Right hindlimb (tissue), 1 donor: ENCODE measurements around the gene NELFCD.
A peak's percentile ranks its signal among the peaks of the same experiment; 100 is the strongest.
"Not testable (repeated sequence)": the region's sequence is repeated elsewhere in the genome, so short reads cannot be mapped to it uniquely, and the experiment has no call there.

Experiments used
- DNase-seq: peaks from one replicate; pipeline ENCODE4 v3.0.0-alpha.2; 2018

Gene NELFCD

DNA sequence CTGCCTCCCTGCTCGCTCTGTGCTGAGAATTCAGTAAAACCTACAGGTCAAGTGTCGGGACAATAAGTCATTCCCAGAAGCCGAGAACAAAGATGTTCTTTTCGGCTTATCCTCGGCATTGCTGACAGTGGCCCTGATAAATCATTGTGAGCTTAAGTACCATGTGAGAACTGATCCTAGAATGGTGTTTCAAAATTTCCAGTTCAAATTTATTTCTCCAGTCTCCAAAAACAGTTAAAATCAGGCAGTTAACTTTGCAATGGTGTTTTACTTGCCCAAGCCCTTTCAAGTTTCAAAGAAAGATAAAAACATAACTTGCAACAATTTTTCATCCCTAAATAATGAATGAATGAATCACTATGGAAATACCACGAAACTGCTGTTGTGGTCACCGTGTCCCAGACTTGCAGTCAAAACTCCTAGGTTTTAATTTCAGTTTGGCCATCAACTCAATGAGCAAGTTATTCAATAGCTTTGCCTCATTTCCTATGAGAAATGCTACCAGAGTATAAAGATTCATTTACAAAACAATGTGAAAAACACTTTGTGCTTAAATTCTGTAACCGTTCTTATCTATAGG lies 46.8 kb downstream of the NELFCD start:
- DNase-seq: no peak

DNA sequence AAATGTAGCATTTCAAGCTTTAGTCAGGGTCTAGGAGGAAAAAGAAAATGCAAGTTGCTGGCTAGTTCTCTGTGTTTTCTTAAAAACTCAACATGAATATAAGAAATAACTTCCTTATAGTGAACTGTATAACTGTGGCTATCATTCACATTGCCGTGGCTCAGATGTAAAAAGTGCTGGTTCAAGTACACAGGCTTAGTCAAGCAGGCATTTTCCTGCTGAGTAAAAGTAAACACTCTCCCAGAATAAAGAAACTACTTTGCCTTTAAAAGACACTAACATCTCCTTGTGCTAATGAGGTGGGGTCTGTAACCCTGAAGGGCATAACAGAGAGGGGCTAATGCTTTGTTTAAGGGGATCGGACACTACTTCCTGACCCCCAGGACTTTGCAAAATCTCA lies 47.8 kb downstream of the NELFCD start:
- DNase-seq: no peak

DNA sequence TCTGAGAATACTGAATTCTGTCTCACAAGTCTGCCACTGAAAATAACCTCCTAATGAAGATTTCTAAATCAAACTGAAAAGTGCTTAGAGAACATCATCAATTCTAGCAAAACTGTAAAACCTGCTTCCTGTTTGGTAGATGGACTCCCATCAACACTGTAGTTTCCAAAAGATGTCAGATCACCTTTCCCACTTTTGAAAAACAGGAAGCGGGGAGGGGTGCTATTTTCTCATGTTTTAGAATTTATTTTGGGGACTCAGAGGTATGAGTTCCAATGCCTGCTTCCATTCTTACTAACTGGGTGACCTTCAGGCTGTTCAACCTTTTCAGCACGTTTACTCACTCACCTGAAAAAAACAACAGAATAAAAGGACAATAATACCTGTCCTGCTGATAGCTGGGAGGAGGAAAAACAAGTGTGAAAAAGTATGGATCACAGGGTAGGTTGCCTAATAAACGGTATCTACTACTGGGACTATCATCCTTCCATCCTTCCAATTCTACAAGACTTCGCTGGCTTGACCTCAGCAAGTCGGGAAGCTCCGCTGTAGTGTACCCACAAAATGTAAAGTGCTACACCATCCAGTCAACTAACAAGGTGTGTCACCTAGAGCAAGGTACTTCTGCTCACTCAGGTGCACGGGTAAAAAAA lies 50.0 kb downstream of the NELFCD start:
- no peak for DNase-seq

DNA sequence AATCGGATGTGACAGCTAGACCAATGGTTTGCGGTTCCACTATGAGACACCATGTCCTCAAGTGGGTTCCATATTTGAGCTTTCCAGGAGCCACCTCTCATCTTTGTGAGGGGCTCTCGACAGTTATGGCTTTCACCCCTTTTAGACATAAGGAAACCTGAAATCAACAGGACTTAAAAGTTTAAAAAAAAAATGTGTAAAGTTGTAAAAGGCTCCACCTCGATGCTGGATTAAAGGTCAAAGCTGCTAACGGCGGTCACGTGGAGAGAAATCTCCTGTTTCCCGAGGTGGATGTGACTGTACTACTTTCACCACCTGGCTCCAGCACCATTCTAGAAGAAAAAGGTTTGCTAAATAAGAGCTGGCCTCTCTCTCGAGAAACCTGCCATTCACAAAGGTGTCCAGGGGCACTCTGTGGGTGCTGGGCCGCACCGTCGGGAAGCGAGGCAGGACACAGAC lies 50.5 kb downstream of the NELFCD start:
- no peak for DNase-seq

DNA sequence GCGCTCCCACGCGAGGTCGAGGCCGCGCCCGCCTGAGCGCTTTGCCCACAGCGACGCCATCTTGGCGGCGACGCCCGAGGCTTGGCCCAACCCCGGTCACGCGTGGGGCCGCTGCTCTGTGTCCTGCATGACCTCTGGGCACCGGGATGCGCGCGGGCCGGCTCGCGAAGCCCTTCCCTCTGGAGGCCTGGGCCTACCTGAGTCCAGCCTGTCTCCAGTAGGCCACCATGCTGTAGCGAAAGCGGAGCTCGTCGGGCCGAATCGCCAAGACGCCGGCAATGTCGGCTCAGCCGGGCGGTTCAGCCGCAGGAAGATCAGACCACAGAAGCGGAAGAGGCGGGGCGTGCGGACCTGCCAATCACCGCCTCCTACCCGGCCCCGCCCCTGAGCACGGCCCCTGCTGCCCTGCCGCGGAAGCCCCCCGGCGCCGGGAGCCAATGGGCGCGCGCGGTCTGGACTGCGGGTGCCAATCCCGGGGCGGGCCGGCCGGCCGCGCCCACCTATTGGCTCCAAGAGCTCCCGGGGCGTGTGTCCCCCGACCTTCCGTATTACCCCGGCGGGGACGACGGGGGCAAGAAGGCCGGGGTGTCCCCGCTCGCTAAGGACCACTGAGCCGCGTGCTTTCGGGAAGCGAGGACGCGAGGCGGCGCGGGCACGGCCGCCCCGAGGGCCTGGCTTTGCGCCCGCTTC lies 51.1 kb downstream of the NELFCD start, which contains the start of gene ATP5F1E:
ATP5F1E (minus strand) TSS at position 313 of the 690 bp plus-strand sequence; CDS start at position 229, 84 bp downstream.
- DNase-seq: peak; percentile 98

DNA sequence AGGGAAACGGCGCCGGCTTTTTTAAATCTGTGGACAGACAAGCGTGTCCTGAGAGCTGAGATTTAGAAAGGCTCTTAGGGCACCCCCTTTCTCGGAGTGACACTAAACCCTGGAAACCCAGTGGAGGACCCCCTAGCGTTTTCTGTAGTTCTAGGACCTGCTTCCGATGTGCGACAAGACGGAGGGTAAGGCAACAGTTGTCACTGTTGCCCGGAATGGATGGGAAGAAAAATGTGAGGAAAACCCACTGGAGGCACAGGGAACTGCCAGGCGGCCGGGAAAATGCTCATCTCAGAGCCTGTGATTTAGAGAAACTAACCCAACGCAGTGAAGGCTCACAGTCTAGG lies 51.6 kb downstream of the NELFCD start:
- DNase-seq: no peak

DNA sequence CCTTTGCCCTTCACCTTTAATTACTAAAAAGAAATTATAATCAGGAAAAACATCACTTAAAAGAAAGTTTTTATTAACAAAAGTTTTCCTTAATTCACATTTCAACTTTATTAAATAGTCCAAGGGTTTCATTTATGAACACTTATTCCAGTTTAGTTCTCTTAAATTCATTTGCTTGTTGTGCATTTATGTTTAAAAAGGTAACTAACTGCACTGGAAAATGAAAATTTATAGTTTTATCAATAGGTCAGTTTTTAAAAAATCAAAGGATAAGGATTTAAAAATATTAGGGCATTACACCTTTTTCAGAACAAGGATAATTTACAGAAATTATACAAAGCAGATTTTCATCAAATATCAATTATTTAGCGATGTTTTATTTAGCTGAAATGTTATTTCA lies 52.0 kb downstream of the NELFCD start:
- DNase-seq: no peak

DNA sequence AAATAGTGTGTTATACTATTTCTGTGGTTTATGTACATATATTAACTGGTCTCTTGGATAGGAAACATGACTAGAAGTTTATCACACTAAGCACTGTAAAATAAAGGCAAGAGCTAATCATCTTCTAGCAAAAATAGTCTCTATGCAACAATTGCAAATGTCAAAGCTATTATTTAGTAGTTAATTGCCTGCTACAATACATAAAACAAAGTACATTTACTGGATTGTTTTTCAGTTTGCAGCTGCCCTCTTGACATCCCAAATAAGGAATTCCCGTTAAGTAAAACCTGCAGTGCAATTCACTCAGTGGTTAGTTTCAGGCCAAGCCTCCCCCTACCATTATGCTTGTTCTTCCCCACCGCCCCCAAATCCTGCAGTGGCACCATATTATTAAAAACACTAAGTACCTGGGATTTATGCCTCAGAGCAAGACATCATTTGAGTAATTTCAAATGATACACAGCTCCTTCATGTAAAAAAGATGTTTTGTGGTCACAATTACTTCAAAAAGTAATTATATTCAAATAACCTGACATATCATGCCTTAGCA lies 52.6 kb downstream of the NELFCD start:
- DNase-seq: no peak

DNA sequence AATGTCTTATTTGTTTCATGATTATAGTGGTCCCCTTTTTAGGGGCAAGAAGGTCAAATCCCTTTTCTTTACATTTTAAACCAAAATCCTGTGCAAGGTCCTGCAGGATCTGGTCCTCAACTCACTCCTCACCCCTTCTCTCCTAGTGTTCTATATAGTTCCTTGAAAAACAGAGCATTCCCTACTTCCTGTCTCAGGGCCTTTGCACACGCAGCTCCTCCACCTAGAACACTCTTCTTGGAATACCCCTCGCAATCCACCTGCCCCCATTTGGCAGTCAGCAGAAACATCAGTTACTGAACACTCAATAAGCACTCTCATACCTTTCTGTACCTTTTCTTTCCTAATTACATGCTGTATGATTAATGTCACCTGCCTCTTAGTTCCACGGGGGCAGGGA lies 54.3 kb downstream of the NELFCD start:
- DNase-seq: no peak

DNA sequence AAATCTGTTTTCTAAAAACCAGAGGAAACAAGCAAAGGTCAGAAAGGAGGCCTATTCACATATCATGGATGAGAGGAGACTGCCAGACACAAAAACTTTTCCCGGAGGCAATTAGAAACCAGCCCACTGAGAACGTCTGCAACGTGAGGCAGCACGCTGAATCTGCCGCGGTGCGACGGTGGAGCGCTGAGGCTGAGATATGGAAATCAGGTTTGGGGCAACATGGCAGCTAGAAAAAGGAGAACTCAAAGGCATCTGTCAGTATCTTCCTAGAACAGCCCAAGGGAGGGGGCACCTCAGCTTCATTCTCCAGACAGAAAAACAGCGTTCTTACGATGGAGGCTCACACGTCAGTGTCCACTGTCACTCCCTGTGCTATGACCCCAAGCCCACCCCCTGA lies 56.3 kb downstream of the NELFCD start:
- DNase-seq: no peak

DNA sequence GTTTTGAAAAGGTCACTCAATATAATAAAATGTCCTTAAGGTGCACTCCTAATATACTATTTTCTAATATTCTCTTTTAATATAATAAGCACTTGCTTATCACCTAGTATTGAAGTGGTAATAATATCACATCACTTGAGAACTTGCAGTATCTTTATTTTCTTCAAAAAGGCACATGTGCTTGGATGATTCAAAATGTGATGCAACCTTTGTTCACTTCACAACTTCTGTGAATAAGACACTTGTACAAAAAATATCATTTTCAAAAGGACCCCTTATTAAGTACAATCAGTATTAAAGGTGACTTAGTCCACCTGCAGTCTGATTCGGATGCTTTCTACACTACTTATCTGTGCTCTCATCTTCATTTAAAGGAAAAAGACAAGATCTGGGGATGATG lies 58.2 kb downstream of the NELFCD start:
- no peak for DNase-seq

DNA sequence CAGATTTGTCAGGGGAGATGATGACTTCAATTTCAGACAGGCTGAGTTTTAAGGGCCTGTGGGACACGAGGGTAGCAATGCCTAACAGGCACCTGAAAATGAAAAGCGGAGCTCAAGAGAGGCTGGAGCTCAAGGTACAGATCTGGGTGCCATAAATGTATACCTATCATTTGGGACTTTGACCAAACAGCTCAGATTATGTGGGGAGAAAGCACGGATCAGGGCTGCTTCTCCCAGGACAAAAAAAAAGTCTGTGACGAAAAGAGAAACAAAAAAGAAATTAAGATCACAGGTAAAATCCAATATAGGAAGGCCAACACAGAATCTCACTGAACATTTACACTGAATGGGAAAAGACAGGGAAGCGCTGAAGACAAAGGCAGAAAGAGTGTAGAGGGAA lies 59.6 kb downstream of the NELFCD start:
- no peak for DNase-seq

DNA sequence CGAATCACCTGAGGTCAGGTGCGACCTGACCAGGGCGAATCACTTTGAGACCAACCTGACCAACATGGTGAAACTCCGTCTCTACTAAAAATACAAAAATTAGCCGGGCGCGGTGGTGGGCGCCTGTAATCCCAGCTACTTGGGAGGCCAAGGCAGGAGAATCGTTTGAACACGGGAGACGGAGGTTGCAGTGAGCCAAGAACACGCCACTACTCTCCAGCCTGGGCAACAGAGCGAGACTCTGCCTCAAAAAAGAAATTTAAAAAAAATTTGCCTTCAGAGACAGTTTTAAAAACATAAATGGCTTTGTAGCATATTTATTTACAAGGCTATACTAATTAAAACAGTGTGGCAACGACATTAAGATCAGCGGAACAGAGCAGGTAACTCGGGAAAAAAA lies 60.4 kb downstream of the NELFCD start:
- DNase-seq: not testable (repeated sequence)

DNA sequence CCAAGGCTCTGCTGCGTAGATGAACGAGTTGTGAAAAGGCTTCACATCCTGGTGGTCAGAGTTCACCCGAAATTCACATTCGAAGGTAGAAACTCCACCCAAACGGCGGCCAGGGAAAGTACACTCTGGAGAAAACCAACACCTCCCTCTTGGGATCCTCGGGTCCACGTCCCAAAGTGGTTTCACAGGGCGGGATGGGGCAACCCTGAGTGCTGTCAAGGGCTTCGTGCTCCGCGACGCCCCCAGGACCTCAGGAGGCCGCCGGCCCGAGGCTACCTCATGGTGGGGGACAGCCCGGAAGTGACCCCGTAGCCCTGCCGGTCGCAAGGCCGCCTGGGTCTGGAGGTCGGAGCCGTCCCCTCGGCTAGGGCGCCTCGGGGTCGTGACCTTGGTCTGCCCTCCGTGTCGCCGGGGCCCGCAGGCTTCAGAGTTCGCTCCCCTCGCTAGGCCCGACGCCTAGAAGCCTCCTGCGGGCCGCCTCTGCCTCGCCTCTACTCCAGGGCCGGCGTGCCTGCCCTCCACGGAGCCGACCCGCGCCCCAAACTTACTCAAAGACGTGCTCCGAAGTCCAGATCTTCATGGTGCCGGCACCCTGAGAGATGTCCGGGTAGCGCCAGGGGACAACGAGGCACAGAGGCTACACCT lies 61.2 kb downstream of the NELFCD start, which contains the start of gene PRELID3B:
PRELID3B (minus strand) TSS at position 636 of the 645 bp plus-strand sequence; CDS start at position 580, 56 bp downstream.
- DNase-seq: no peak

DNA sequence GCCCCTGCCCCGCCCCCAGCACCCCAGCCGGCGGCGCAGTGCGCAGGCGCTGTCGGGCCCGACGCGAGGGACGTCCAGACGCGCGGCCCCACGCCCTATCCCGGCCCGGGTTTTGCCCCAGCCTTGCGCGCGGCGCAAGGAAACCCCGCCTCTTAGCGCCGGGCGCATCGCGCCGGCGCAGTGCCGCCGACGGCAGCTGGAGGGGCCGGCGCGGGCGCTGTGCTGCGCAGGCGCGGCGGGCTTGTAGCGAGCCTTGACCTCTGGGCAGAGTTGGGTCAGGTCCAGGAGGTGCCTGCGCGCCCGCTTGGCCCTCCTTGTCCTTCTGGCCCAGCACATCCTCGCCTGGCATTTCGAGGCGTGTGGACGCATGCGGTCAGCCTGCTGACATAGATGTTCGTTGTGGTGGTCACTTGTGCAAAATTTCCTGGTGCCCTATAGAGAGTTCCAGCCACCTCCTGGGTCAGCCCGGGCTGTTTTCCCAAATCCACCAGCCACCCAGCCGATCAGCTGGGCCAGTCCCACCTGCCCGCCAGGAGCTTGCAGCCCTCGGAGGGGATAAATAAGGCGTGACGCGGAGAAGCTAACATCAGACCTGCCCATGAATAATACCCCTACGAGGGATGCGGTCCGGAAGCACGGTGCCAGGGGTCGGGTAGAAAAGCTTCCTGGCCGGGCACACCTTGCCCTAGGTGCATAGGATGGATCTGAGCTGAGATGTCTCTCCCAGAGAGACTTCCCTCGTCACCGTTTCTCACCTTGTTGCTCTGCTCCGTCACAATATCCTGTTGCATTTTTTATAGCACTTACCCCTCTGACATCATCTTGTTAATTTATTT lies 62.0 kb downstream of the NELFCD start:
- DNase-seq: peak; percentile 96

DNA sequence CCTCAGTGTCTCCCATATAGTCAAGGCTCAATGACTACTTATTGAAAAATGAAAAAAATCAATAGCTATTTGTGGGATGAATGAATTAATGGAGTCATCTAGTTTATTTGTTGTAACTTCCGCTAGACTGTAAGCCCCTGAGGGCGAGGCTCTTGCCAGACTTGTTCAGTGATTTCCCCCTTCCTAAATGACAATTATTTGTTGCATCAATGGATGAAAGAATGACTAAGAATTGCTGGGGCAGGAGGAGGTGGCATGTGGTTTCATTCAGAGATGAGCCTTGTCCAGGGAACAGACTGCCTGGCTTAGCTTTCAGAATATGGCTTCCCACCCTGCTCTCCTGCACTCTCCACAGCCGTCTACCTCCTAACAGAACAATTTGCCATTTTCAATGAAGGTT lies 62.6 kb downstream of the NELFCD start:
- DNase-seq: no peak

DNA sequence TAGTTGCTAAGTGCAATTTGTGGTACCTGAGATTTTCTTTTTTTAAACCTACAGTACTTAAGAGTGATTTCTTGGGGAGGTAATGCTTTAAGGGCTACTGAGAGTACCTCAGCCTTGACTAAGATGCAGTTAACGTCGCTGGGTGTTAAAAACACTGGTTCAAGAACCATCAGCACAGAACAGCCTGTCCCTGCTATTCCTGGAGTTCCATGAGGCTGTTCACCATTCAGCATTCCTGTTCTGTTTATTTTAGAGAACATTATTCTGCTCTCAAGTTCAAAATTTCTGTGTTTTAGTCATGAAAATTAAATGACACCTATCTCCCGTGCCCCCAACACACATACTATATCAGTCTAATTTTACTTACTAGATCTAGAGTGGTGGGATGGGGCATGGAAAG lies 63.2 kb downstream of the NELFCD start:
- DNase-seq: no peak
